ENCODE data around the gene LGR4. TPM values are rescaled to one million over a fixed set of nuclear protein-coding genes. Genes with fewer than 3 reads are reported as not detected.

The LGR4 gene
- total and polyA plus RNA-seq, 2 experiments from 2014 or later: 22.6 to 99.6 TPM

DNA sequence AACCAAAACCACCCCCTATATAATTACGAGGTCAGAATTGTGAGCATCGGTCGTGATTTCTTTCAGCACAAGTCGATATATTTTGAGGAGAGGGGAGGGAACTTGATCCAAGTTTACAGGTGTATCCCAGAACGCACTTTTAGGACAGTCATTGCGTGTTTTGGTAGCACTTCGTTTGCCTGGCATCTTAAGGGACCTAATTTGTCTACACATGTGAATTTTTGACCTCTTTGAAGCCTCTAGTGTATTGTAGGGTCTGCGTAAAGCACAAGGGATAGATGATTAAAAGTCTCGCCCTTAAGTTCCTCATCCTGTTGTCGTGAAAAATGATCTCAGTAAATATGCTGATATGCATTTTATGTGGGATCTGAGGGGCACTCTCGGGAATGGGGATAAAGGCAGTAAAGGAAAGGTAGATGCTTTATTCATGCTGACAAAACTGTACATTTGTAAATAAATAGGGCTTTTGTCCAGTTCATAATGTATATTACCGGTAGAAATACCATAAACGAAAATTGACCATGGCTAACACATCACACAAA lies 108.9 kb downstream of the LGR4 start:
- Histone ChIP-seq H3K27ac (ENCODE audit: low read depth) (peak overlapping the region; percentile 85; the same call in 1 of the 2 replicates), H4K20me1 (replicated peaks; ENCODE audit: insufficient read depth) (no peaks in the 10 kb centered on the region), H2AFZ (peak overlapping the region; percentile 76; the same call in 1 of the 2 replicates), H3K4me3 (peak overlapping the region; percentile 83), H3K79me2 (replicated peaks; ENCODE audit: insufficient read depth) (peaks cover 18% of the 10 kb centered on the region; the same call in 1 of the 2 replicates), H3K4me1 (ENCODE audit: insufficient read depth) (peaks cover 17% of the 10 kb centered on the region), H3K27me3 (ENCODE audit: insufficient read depth) (no peaks in the 10 kb centered on the region), H3K9me2 (ENCODE audit: insufficient read depth) (no peaks in the 10 kb centered on the region), H3K4me2 (peak overlapping the region; percentile 86), H3K36me3 (ENCODE audit: insufficient read depth) (0 out of 2 replicates have a peak, but pooled peaks cover 5% of the 10 kb centered on the region), H3F3A (replicated peaks; ENCODE audit: low read depth) (no peaks in the 10 kb centered on the region)
- Mint-ChIP-seq H3K4me3 (peak overlapping the region; percentile 91), H3K27me3 (ENCODE audit: insufficient read depth, low read depth, poor library complexity) (peaks cover 3% of the 10 kb centered on the region), H3K27ac (peak overlapping the region; percentile 91), H3K4me1 (peaks cover 25% of the 10 kb centered on the region), H3K9me3 (no peaks in the 10 kb centered on the region; the same call in 2 of the 3 replicates), H3K36me3 (ENCODE audit: low read depth) (no peaks in the 10 kb centered on the region)
- ATAC-seq: no peak; the same call in 2 of the 3 replicates
- no peak for TF ChIP-seq EZH2 (IDR thresholded peaks at IDR 0.05; ENCODE audit: low read depth, unreplicated experiment)
- TF ChIP-seq, protein P1, sequence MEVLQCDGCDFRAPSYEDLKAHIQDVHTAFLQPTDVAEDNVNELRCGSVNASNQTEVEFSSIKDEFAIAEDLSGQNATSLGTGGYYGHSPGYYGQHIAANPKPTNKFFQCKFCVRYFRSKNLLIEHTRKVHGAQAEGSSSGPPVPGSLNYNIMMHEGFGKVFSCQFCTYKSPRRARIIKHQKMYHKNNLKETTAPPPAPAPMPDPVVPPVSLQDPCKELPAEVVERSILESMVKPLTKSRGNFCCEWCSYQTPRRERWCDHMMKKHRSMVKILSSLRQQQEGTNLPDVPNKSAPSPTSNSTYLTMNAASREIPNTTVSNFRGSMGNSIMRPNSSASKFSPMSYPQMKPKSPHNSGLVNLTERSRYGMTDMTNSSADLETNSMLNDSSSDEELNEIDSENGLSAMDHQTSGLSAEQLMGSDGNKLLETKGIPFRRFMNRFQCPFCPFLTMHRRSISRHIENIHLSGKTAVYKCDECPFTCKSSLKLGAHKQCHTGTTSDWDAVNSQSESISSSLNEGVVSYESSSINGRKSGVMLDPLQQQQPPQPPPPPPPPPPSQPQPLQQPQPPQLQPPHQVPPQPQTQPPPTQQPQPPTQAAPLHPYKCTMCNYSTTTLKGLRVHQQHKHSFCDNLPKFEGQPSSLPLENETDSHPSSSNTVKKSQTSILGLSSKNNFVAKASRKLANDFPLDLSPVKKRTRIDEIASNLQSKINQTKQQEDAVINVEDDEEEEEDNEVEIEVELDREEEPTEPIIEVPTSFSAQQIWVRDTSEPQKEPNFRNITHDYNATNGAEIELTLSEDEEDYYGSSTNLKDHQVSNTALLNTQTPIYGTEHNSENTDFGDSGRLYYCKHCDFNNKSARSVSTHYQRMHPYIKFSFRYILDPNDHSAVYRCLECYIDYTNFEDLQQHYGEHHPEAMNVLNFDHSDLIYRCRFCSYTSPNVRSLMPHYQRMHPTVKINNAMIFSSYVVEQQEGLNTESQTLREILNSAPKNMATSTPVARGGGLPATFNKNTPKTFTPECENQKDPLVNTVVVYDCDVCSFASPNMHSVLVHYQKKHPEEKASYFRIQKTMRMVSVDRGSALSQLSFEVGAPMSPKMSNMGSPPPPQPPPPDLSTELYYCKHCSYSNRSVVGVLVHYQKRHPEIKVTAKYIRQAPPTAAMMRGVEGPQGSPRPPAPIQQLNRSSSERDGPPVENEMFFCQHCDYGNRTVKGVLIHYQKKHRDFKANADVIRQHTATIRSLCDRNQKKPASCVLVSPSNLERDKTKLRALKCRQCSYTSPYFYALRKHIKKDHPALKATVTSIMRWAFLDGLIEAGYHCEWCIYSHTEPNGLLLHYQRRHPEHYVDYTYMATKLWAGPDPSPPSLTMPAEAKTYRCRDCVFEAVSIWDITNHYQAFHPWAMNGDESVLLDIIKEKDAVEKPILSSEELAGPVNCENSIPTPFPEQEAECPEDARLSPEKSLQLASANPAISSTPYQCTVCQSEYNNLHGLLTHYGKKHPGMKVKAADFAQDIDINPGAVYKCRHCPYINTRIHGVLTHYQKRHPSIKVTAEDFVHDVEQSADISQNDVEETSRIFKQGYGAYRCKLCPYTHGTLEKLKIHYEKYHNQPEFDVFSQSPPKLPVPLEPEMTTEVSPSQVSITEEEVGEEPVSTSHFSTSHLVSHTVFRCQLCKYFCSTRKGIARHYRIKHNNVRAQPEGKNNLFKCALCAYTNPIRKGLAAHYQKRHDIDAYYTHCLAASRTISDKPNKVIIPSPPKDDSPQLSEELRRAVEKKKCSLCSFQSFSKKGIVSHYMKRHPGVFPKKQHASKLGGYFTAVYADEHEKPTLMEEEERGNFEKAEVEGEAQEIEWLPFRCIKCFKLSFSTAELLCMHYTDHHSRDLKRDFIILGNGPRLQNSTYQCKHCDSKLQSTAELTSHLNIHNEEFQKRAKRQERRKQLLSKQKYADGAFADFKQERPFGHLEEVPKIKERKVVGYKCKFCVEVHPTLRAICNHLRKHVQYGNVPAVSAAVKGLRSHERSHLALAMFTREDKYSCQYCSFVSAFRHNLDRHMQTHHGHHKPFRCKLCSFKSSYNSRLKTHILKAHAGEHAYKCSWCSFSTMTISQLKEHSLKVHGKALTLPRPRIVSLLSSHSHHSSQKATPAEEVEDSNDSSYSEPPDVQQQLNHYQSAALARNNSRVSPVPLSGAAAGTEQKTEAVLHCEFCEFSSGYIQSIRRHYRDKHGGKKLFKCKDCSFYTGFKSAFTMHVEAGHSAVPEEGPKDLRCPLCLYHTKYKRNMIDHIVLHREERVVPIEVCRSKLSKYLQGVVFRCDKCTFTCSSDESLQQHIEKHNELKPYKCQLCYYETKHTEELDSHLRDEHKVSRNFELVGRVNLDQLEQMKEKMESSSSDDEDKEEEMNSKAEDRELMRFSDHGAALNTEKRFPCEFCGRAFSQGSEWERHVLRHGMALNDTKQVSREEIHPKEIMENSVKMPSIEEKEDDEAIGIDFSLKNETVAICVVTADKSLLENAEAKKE (CRISPR knock-in tag; IDR thresholded peaks at IDR 0.05): no peak
- no peak for TF ChIP-seq JUNB (IDR thresholded peaks at IDR 0.05; ENCODE audit: unreplicated experiment)
- no peak for TF ChIP-seq CREB1 (CRISPR knock-in tag; IDR thresholded peaks at IDR 0.05; ENCODE audit: low read depth)
- no peak for TF ChIP-seq POLR2AphosphoS5 (IDR thresholded peaks at IDR 0.05; ENCODE audit: low read depth)
- TF ChIP-seq, protein P2, sequence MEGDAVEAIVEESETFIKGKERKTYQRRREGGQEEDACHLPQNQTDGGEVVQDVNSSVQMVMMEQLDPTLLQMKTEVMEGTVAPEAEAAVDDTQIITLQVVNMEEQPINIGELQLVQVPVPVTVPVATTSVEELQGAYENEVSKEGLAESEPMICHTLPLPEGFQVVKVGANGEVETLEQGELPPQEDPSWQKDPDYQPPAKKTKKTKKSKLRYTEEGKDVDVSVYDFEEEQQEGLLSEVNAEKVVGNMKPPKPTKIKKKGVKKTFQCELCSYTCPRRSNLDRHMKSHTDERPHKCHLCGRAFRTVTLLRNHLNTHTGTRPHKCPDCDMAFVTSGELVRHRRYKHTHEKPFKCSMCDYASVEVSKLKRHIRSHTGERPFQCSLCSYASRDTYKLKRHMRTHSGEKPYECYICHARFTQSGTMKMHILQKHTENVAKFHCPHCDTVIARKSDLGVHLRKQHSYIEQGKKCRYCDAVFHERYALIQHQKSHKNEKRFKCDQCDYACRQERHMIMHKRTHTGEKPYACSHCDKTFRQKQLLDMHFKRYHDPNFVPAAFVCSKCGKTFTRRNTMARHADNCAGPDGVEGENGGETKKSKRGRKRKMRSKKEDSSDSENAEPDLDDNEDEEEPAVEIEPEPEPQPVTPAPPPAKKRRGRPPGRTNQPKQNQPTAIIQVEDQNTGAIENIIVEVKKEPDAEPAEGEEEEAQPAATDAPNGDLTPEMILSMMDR (conservative IDR thresholded peaks at IDR 0.05; ENCODE audit: low read depth in 2 of 2): no peak
- TF ChIP-seq NANOG (IDR thresholded peaks at IDR 0.05; ENCODE audit: borderline replicate concordance): no peak
- TF ChIP-seq, protein P3, sequence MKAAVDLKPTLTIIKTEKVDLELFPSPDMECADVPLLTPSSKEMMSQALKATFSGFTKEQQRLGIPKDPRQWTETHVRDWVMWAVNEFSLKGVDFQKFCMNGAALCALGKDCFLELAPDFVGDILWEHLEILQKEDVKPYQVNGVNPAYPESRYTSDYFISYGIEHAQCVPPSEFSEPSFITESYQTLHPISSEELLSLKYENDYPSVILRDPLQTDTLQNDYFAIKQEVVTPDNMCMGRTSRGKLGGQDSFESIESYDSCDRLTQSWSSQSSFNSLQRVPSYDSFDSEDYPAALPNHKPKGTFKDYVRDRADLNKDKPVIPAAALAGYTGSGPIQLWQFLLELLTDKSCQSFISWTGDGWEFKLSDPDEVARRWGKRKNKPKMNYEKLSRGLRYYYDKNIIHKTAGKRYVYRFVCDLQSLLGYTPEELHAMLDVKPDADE (IDR thresholded peaks at IDR 0.05): no peak
- no peak for TF ChIP-seq STAT1 (IDR thresholded peaks at IDR 0.05; ENCODE audit: unreplicated experiment)
- TF ChIP-seq, protein P4, sequence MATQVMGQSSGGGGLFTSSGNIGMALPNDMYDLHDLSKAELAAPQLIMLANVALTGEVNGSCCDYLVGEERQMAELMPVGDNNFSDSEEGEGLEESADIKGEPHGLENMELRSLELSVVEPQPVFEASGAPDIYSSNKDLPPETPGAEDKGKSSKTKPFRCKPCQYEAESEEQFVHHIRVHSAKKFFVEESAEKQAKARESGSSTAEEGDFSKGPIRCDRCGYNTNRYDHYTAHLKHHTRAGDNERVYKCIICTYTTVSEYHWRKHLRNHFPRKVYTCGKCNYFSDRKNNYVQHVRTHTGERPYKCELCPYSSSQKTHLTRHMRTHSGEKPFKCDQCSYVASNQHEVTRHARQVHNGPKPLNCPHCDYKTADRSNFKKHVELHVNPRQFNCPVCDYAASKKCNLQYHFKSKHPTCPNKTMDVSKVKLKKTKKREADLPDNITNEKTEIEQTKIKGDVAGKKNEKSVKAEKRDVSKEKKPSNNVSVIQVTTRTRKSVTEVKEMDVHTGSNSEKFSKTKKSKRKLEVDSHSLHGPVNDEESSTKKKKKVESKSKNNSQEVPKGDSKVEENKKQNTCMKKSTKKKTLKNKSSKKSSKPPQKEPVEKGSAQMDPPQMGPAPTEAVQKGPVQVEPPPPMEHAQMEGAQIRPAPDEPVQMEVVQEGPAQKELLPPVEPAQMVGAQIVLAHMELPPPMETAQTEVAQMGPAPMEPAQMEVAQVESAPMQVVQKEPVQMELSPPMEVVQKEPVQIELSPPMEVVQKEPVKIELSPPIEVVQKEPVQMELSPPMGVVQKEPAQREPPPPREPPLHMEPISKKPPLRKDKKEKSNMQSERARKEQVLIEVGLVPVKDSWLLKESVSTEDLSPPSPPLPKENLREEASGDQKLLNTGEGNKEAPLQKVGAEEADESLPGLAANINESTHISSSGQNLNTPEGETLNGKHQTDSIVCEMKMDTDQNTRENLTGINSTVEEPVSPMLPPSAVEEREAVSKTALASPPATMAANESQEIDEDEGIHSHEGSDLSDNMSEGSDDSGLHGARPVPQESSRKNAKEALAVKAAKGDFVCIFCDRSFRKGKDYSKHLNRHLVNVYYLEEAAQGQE (IDR thresholded peaks at IDR 0.05; ENCODE audit: unreplicated experiment): no peak
- no peak for TF ChIP-seq ZNF331 (CRISPR knock-in tag; IDR thresholded peaks at IDR 0.05; ENCODE audit: low read depth)
- no peak for TF ChIP-seq EZH2phosphoT487 (IDR thresholded peaks at IDR 0.05; ENCODE audit: unreplicated experiment)
- no peak for TF ChIP-seq ZNF114 (CRISPR knock-in tag; IDR thresholded peaks at IDR 0.05)
- no peak for DNase-seq (ENCODE audit: low spot score)

Data from GM23338 (cell line).